COR-L47 (cell line): ENCODE results near the gene UNC13C.
A peak's percentile ranks its signal among the peaks of the same experiment; 100 is the strongest.
"Not testable (repeated sequence)": the region's sequence is repeated elsewhere in the genome, so short reads cannot be mapped to it uniquely, and the experiment has no call there.

Source experiments
- DNase-seq: peaks from one replicate; lab custom pipeline; 2025; lab: John Stamatoyannopoulos, UW

The UNC13C gene

DNA sequence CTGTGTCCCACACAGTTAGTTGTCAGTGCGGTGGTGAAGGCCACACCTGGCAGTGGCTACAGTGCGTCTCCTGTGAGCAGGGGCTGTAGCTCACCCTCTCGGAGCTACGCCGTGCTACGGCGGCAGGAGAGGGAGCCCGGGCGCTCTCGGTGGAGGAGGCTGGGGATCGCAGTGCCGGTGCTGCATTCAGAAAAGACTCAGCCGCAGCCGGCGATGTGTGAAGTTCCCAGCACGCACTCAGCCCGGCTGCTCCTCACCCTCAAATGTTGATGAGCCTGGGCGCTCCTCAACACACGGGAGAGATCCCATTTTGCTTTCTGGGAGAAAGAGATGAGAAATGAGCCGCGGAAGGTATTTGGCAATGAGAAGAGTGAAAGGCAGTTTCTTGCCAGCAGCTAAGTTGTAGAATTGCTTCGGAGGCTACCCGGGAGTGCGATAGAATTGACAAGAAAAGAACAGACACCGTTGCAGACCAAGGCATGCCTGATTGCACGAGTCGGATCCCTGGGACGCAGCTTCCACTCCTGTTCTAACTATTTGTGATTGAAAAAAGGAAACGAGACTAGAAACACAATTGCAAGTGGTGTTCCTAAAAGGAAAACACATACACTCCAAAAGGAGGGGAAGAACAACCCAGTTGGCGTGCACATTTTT, at the start of gene UNC13C:
Gene UNC13C, plus strand, starts transcription at position 189 of the 654 bp plus-strand sequence. CDS start 34,463 bp downstream, outside the sequence.
- peak; percentile 14 for DNase-seq

DNA sequence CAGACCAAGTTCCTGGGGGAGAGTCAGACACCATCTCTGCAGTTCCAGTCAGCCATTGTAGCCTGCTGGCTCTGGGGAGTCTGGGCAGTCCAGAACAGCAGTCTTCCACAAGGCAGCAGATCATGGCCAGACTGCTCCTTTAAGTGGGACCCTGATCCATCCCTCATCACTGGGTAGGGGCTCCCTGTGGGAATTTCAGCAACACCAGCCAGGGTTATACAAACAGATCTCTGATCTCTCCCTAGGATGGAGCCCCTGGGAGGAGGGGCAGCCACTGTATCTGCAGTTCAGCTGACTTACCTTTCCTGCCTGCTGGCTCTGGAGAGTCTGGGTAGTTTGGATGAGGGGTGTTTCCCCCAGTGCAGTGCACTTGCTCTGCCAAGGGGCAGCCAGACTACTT, 42.1 kb upstream of the UNC13C start:
- DNase-seq = no peak

DNA sequence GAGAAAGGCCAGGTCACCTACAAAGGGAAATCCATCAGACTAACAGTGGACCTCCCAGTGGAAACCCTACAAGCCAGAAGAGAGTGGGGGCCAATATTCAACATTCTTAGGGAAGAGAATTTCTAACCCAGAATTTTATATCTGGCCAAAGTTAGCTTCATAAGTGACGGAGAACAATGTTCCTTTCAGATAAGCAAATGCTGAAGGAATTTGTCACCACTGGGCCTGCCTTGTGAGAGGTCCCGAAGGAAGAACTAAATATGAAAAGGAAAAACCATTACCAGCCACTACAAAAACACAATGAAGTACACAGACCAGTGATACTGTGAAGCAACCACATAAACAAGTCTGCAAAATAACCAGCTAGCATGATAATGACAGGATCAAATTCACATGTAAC, 40.6 kb upstream of the UNC13C start:
- not testable (repeated sequence) for DNase-seq

DNA sequence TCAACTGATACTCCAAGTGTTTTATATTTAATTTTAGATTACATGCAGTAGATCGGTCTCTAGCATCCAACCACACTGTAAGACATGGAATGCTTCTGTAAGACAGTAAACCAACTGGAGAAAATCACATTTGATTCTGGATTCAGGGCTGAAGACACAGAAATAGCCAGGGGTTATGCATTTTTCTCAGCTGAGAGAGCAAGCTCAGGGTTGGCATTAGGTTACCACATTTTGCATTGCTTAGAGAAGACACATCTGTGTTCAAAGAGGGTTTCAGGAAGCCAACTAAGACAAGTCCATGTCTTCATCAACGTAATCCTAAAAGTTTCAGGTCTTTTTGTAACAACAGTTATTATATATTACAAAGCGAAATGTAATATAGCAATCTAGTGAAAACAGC, 27.7 kb upstream of the UNC13C start:
- DNase-seq = no peak

DNA sequence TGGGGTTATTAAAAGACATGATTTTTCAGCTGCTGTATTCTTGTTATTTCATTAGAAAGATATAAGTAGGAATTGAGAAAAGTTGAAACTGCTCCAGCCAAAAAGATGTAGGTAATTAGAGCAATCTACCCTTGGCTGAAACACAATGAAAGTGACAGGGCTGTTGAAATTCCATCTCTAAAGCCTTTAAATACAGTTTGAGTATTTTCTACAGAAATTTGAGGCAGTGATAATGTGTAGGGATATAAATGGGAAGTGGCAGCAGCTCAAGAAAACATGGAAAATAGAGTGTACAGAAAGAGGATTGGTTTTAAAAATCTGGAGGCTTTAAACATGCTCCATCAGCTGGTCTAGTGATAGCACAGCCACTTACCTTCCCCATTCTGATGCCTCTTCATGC, 22.8 kb upstream of the UNC13C start:
- DNase-seq = no peak

DNA sequence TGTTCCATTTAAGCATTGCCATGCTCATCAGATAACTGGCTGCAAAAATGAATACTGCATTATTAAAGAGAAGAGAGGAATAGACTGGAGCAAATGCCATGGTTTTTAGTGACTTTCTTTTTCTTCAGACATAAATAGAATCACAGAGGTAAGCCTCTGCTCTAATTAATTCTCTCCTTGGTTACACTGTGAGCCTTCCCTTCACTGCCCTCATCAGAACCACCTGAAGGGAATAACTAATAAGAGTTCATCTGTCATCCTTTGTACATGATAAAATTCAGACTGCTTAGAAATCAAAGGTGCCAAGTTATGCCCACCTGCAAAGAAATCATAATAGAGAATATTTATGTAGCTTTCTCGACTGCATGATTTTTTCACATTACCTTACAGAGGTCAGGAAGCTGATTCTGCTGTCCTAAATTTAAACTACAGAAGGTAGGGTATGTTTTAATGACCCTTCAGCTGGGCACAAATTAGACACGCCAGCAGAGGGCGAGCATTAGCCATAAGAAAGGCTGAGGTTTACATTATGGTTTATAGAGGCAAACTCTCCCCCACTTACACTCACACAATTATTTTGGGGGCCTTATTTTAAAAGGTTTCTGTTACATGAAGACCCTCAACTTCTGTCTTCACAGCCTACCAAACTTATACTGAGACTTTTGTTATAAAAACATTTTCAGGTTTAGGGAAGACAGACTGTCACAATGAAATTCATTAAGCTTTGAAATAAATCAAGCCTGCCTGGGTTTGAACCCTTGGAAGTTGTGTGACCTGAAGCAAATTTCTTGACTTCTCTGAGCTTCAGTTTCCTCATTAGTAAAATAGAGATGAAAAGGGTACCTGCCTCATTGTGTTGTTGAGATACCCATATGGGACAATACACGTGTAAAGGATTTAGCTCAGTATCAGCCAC, 15.3 kb upstream of the UNC13C start:
- DNase-seq = peak; percentile 32

DNA sequence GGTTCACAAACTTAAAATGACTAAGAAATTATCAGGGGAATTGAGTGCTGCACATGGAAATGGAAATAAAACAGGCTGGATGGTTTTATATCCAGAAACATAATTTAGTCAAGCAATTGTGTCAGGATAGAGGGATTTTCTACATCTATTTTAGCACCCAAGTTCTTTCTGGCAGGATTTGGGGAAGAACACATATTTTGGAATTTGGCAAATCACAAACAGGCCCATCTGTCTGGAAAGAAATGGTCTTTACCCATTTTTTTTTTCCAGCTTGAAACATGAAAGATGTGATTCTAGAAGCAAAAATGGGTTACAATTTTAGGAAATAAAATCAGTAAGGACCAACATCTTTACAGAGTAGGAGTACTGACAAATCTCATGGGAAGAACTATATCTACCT, 14.4 kb upstream of the UNC13C start:
- DNase-seq = no peak

DNA sequence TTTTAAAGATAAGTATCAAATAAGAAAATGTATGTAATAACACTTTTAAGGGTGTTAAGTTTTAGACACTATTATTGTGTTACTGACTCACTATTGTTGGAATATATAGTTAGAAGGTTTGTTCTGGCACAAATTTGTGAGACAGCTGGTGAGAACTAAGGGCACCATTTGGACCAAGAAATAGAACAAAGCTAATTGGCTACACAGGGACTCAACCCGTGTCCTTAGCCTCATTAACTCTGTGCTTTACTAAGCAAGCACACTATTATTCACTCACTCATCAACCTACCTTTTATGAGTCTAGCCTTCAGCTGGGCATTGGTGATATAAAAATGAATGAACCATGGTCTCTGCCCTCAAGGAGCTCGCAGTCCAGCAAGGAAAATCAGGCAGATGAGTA, 4.1 kb upstream of the UNC13C start:
- DNase-seq = no peak

DNA sequence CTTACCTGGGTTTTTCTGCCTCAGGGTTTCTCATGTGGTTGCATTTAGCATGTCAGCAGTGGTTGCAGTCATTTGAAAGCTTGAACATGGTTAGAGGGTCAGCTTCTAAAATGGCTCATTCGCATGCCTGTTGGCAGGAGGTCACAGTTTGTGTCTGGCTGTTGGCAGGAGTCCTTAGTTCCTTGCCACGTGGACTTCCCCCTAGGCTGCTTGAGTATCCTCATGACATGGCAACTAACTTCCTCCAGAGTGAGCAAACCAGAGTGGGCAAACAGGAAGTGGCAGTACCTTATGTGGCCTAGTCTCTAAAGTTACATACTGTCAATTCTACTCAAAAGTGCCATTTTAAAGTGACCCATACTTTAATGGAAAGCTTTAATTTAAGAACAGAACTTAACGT, 3.4 kb upstream of the UNC13C start:
- no peak for DNase-seq

DNA sequence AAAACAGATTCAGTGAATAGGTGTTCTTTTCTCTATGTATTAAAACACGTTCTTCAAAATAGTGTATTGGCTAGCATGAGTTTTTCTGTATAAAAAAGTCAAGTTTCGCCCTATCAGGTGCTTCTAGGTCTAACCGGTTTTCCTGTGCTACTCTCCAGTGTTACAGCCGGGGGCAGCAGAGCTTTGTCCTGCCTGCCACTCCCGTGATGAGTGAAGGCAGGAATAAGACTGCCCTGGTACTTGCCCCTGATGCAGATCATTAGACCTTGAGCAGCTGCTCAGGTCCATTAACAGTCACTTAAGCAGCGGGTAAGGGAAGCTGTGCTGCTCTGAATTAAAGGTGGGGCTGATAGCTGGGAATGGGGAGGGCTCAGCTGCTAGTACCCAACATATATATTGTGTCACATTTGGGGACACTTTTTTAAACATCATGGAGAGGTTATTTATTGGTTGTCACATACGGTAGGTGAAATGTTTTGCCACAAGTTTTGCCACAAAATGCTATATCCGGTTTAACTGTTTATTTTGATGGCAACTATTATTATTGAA, 1.3 kb upstream of the UNC13C start:
- DNase-seq = peak; percentile 20

DNA sequence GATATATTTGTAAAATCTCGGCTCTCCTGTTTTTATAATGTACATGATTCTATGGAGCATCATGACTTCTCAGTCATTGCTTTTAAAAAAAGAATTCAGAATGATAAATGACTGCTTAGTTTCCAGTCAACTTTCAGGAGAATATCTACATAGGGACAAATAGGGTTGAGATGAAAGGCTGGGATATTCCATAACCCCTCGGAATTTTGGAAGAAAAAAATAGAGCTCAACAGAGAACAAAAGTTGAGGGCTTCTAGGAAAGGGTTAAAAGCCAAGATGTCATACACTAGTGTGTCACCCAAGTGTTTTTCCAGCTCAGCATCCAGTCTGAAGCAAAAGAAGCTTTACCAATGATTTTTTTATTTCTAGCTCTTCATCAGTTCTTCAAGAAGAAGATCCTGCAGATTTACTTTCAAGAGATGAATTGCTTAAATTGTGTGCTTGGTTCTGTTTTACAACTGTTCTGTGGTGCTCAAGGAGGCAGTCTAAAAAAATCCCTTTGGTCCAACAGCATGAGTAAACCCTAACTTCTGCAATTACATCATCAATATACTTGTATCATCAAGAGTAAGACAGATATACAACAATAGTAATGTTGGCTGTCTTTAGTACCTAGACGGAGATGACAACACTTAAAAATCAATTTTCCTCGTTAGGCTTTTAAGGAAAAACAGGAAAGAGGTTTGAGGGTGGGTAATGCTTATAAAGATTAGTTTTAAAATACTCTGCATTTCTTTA, 979 bp downstream of the UNC13C start:
- no peak for DNase-seq

DNA sequence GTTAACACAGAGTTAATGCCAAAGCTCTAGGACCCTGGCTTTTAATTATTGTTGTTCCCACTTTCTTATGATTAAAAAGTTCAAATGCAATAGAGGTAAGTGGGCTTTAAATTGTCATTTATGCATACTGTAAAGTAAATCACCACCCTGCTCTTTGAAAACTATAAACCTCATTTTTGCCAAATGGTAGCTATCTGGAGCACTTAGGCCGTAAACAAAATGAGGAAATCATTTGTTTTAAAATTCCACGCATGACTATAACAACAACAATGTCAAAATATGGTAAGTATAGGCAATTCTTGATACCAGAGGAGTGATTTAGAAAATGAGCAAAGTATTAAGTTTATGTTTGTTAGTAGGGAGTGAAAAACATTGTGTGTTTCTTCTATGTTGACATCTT, 1.8 kb downstream of the UNC13C start:
- no peak for DNase-seq

DNA sequence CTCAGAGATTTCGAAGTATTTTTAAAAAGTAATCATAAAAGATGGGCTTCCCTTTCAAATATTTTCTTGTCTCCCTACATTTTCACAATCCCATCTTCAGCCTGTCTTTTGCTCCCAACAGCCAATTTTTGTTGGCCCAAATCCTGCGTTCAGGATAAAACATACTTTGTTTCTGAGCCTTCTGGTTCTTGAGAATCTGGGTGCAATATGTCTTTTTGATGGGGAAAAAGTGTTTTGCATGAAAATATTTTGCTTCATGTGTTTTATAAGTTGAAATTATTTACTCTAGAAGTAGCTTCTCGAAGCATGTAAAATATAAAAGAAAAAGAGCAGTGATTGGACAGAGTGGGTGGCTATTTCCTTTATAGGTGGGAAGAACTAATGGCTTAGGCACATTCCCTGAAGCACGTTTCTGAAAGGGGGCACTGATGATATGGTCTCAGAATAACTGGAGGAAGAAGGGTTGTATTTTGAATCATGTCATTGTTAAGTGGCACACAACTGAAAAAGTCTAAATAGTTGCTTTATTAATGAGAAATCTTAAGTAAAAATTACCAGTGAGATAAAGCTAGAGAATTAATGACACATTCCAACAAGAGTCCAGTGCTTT, 3.9 kb downstream of the UNC13C start:
- DNase-seq = no peak

DNA sequence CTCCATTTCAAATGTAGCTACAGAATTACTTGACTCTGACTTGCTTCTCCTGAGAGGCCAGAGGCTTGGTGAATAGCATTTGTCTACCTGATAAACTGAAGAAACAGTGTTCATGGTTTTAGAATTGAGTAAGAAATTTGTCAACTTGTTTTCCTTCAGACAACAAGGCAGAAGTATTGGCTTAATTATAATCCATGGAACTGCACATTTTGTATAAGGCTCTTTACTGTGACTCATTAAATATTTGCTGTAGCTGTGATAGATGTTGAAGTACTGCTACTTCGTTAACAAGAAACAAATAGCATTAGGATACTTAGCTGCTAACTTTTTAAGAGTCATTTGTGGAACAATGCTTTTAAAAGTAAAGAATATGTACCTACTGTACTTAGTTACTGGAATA, 4.6 kb downstream of the UNC13C start:
- no peak for DNase-seq

DNA sequence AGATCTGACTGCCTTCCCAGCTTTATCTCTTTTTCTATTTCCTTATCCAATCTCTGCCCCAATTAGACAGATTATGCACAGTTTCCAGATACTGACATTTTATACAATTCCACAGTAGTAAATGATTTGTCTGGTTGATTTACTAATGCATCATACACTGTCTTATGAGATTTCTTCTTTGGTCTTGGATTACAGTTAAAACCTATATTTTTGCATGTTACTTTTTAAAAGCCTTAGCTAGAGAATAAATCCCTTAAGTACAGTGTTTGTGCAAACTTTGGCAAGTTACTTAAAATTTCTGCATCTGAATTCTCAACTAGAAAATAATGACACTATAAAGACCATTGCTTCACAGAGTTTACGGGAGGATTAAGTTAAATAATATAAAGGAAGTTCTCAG, 6.0 kb downstream of the UNC13C start:
- no peak for DNase-seq

DNA sequence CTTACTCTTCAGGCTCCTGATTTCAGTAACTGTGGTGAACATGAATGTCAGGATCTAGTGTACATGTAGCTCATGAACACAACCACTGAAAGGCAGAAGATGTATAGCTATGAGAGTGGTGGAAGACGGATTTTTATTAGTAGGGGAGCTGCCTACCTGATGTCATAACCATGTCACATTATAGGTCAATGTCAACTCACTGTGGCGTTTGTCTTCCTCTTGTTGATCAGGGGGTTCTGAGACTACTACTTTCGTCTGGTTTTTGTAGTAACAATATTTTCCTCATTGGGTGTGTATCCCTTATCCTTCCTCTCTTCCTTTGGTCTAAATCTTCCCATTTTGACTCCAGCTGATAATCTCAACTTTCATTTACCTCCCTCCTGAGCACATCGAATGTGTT, 7.3 kb downstream of the UNC13C start:
- DNase-seq = no peak

DNA sequence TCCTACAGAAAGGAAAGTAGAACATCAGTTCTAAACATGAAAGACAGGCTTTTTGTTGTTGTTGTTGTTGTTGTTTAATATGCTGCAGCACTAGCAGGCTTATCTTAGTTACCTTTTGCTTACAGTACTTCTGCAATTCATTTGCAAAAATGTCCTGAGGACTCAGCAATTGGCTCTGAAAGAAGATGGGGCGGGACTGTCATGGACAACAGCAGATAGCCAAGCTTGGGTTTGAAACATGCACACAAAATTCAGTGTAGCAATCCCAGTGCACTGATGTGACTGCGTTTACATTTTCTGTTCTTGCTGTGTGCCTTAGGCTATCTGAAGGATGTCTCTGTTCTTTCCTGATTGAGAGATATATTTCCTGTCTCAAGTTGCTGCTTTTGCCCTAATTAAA, 9.2 kb downstream of the UNC13C start:
- no peak for DNase-seq

DNA sequence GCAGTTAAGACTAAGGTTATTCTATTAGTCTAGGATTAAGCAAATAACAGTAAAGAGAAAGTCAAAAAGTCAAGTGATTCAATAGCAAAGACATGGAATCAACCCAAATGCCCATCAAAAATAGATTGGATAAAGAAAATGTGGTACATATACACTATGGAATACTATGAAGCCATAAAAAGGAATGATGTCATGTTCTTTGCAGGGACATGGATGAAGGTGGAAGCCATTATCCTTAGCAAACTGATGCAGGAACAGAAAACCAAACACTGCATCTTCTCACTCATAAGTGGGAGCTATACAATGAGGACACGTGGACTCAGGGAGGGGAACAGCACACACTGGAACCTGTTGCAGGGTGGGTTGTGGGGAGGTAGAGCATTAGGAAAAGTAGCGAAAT, 29.0 kb downstream of the UNC13C start:
- DNase-seq = no peak

DNA sequence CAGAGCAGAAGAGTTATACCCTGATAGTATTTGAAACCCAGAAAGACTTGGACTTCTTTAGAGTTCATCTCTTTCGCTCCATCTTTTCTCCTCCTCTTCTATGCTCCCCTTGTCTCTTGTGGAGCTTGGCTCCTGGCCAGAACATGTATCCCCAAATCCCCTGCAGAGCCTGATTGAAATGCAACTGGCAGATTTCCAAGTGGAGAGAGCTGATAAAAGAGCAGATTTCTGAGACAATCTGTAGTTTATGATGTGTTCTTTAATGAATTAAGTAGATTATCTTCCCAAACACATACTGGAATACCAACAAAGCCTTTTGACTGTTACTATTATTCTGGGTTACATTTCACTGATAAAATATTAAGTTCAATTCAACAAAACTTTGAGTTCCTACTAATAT, 33.4 kb downstream of the UNC13C start:
- peak; percentile 2 for DNase-seq

DNA sequence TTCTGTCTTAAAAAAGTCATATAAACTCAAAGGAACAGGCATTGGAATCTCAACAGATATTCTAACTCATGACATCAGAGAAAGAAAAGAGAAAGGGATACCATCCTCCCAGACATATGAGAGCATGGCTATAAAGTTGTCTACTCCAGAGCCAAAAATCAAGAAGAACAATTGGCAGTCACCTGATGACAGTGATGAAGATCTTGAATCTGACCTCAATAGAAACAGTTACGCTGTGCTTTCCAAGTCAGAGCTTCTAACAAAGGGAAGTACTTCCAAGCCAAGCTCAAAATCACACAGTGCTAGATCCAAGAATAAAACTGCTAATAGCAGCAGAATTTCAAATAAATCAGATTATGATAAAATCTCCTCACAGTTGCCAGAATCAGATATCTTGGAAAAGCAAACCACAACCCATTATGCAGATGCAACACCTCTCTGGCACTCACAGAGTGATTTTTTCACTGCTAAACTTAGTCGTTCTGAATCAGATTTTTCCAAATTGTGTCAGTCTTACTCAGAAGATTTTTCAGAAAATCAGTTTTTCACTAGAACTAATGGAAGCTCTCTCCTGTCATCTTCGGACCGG, 35.9 kb downstream of the UNC13C start:
- DNase-seq = no peak

DNA sequence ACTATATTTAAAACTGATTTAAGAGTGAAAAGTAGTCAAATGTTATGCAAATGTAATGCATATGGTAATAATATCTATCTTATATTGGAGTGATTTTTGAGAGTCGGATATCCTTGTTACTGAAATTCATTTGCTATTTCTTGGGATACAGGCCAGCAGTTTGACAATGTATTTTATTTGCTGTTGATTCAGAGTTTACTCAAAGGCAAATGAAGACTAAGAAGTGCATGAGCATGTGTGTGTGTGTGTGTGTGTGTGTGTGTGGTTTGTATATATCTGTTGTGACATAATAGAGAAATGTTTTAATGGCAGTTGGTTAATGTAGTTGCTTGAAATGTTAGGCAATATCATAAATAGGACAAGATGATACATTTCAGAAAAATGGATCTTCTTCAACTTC, 39.0 kb downstream of the UNC13C start:
- no peak for DNase-seq

DNA sequence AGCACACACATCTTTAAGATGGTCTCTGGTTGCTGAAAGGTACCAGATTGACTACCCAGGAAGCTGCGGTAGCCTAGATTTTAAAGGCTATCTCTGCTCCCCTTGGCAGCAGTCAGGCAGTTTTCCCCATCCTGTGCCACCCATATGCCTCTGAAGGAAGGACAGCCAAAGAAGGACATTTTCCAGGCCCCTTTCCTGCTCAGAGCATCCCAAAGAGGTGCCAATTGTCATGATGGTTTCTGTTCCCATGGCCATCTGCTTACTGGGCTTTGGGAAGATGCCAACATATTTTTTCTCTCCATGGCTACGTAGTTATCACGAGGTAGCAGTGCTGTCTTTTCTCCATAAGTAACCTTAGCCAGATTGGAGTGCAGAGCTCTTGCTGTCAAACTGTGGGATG, 39.7 kb downstream of the UNC13C start:
- DNase-seq = no peak
